Ascending aorta (tissue), 2 donors: ENCODE data around the gene CETN2. TPM values are rescaled to one million over a fixed set of nuclear protein-coding genes. Genes with fewer than 3 reads are reported as not detected.

Source experiments
- DNase-seq, 2 donors: peaks; one replicate each; pipeline ENCODE4 v3.0.0-alpha.2; 2019; ENCODE audit warnings: low spot score in 2 of 2
- H3K27ac ChIP-seq, 2 donors: fragments of 200-600 bp; sonication (generic); one replicate each; pipeline ENCODE4 v1.5.1; 2016 to 2017; ENCODE audit warnings: mild to moderate bottlenecking in 1 of 2
- H3K27me3 ChIP-seq: fragments of 200-600 bp; sonication (generic); one replicate; pipeline ENCODE4 v1.5.1; 2017
- H3K36me3 ChIP-seq, 2 donors: fragments of 200-600 bp; sonication (generic); one replicate each; pipeline ENCODE4 v1.5.1; 2016
- H3K4me1 ChIP-seq, 2 donors: fragments of 200-600 bp; sonication (generic); one replicate each; pipeline ENCODE4 v1.5.1; 2016 to 2017; ENCODE audit warnings: mild to moderate bottlenecking in 1 of 2
- H3K4me3 ChIP-seq, 2 donors: fragments of 200-600 bp; sonication (generic); one replicate each; pipeline ENCODE4 v1.5.1; 2016 to 2017; ENCODE audit warnings: mild to moderate bottlenecking in 1 of 2
- H3K9me3 ChIP-seq, 2 donors: fragments of 200-600 bp; sonication (generic); one replicate each; pipeline ENCODE4 v1.5.1; 2016
- intact Hi-C: fragments of 100-400 bp; cut with DNase I; formaldehyde crosslinking; loops from one replicate; pipeline ENCODE4 v1.15.1; 2023
- total RNA-seq: library from RNA; depleted of rRNA; stranded (reverse); fragments of >200 nt; gene quantifications from one replicate; pipeline ENCODE4 v1.1.0, GENCODE V29; 2016
- TF ChIP-seq, protein P1 (sequence below), 3 experiments: fragments of 200-600 bp in 2 of 3; fragments of 450-650 bp in 1 of 3; sonication (generic) in 2 of 3; IDR thresholded peaks; one replicate each; pipeline ENCODE4 v1.5.1; 2016 to 2019; ENCODE audit warnings: antibody characterized with exemption in 3 of 3, mild to moderate bottlenecking in 1 of 3, moderate library complexity in 1 of 3

The CETN2 gene
- 7.8 TPM for total RNA-seq

GRCh38 chrX:152830312-152831305 lies at the start of gene CETN2, which contains the start of gene NSDHL:
CETN2 (minus strand) TSS chrX:152830757; CDS start chrX:152830710, 47 bp downstream.
NSDHL (plus strand) TSS chrX:152831063; CDS start chrX:152846325, 15,262 bp downstream.
- H3K27me3 ChIP-seq = no peaks in the 10 kb centered on the region
- DNase-seq = peak; percentile 86 to 97
- peaks cover 0 to 3% of the 10 kb centered on the region in 2 donors for H3K4me1 ChIP-seq
- peaks cover 0 to 8% of the 10 kb centered on the region in 2 donors for H3K36me3 ChIP-seq
- H3K4me3 ChIP-seq = peak within 1 kb of the TSS; percentile 53 to 69
- H3K27ac ChIP-seq = peak within 1 kb of the TSS; percentile 41 to 55
- TF ChIP-seq, protein P1, sequence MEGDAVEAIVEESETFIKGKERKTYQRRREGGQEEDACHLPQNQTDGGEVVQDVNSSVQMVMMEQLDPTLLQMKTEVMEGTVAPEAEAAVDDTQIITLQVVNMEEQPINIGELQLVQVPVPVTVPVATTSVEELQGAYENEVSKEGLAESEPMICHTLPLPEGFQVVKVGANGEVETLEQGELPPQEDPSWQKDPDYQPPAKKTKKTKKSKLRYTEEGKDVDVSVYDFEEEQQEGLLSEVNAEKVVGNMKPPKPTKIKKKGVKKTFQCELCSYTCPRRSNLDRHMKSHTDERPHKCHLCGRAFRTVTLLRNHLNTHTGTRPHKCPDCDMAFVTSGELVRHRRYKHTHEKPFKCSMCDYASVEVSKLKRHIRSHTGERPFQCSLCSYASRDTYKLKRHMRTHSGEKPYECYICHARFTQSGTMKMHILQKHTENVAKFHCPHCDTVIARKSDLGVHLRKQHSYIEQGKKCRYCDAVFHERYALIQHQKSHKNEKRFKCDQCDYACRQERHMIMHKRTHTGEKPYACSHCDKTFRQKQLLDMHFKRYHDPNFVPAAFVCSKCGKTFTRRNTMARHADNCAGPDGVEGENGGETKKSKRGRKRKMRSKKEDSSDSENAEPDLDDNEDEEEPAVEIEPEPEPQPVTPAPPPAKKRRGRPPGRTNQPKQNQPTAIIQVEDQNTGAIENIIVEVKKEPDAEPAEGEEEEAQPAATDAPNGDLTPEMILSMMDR (IDR thresholded peaks at IDR 0.05) = no peak
- intact Hi-C loops = loop anchor here (5.0 to 10.0 kb wide), 2 partner anchors 856 to 1433 kb away; partner anchors contain the start of genes GABRE and VMA21
- H3K9me3 ChIP-seq = no peaks in the 10 kb centered on the region

DNA sequence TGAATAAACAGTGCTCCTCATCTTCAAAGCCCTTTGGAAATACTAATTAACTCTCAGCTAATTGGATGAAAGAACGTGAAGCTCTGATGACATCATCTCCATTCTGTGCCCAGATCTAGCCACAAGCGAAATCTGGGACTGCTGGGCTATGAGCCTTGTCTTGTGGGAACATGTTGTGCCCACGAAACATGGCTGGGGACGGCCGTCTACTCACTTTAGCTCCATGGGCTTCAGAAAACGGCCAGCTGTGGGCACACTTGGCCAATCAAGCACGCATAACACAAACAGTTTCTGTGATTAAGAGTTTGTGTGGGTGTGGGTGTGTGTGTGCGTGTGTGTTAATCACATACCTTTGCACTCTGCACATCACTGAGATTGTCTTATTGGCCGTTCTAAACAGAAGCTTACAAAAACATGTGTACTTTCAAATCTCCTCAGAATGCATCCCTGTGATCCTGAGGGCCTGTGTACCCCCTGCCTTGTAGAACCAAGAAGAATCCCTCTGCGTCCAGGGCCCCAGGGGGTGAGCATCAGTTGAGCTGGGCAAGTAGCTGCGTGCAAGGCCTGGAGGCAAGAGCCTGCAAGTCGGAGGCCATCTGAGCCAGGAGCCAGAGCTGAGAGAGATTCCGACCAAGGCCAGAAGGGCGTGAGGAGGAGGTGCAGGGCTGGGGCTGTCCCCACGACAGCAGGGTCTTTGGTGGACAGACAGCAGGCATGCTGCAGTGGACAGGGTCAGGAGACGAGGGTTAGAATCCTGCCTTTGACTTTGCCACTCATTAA lies 48.6 kb upstream of the CETN2 start:
- no peak for DNase-seq
- H3K4me1 ChIP-seq = no peaks in the 10 kb centered on the region

GRCh38 chrX:152876931-152877840 lies 46.6 kb upstream of the CETN2 start:
- Histone ChIP-seq H3K9me3 (no peaks in the 10 kb centered on the region), H3K27ac (no peak overlapping the region), H3K36me3 (no peaks in the 10 kb centered on the region), H3K4me1 (no peaks in the 10 kb centered on the region), H3K27me3 (no peaks in the 10 kb centered on the region), H3K4me3 (no peak overlapping the region)
- intact Hi-C loops = no loop called here
- TF ChIP-seq, protein P1 (IDR thresholded peaks at IDR 0.05) = no peak
- DNase-seq = no peak

More for the DNA sequence above, 48.6 kb upstream of the CETN2 start:
- no peak overlapping the region for H3K27ac ChIP-seq
- H3K4me3 ChIP-seq = no peak overlapping the region
- H3K27me3 ChIP-seq = no peaks in the 10 kb centered on the region
- intact Hi-C loops = no loop called here
- no peaks in the 10 kb centered on the region for H3K36me3 ChIP-seq
- H3K9me3 ChIP-seq = no peaks in the 10 kb centered on the region
- TF ChIP-seq, protein P1 (IDR thresholded peaks at IDR 0.05) = no peak

DNA sequence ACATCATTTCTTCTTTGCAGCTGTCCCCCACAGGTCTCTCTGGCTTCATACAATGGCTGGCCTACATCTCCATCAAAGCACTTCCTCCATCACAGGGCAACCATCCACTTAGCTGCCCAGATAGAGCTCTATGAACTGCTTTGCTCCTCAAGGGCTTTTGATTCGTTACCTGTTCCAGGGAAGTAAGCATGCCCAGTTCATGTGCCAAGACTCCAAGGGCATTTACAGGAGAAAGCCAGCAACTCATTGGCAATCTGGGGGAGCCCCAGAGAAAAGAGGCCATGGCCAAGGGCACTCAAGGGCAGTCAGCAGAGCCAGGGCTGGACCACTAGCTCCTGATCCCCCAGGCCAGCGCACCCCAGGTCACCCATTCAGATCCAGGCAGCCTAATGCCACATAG lies 42.8 kb upstream of the CETN2 start:
- Histone ChIP-seq H3K27ac (no peak overlapping the region), H3K4me3 (no peak overlapping the region), H3K9me3 (no peaks in the 10 kb centered on the region), H3K36me3 (peaks cover 5 to 10% of the 10 kb centered on the region in 2 donors), H3K27me3 (no peaks in the 10 kb centered on the region), H3K4me1 (no peaks in the 10 kb centered on the region)
- intact Hi-C loops = no loop called here
- TF ChIP-seq, protein P1 (IDR thresholded peaks at IDR 0.05) = no peak
- no peak for DNase-seq

GRCh38 chrX:152872522-152872921 lies 42.0 kb upstream of the CETN2 start:
- H3K27me3 ChIP-seq = no peaks in the 10 kb centered on the region
- no peaks in the 10 kb centered on the region for H3K4me1 ChIP-seq
- peaks cover 7 to 10% of the 10 kb centered on the region in 2 donors for H3K36me3 ChIP-seq
- intact Hi-C loops = no loop called here
- no peak overlapping the region for H3K27ac ChIP-seq
- no peaks in the 10 kb centered on the region for H3K9me3 ChIP-seq
- DNase-seq = no peak
- H3K4me3 ChIP-seq = no peak overlapping the region
- TF ChIP-seq, protein P1 (IDR thresholded peaks at IDR 0.05) = no peak
